ENCODE results near the gene MX2.
"Not testable (repeated sequence)": the region's sequence is repeated elsewhere in the genome, so short reads cannot be mapped to it uniquely, and the experiment has no call there.

The MX2 gene

GRCh38 chr21:41337515-41337914 is 24.3 kb upstream of the MX2 start:
- no peak for DNase-seq (ENCODE audit: low spot score)

GRCh38 chr21:41338455-41338854 is 23.4 kb upstream of the MX2 start:
- no peak for DNase-seq (ENCODE audit: low spot score)

- no peak for DNase-seq (ENCODE audit: low spot score)
These were observed 19.8 kb upstream of the MX2 start for GRCh38 chr21:41342035-41342434.

- DNase-seq (ENCODE audit: low spot score), result no peak
These were observed 17.7 kb upstream of the MX2 start for GRCh38 chr21:41344146-41344545.

GRCh38 chr21:41345356-41345755 is 16.5 kb upstream of the MX2 start:
- DNase-seq (ENCODE audit: low spot score), result no peak

- no peak for DNase-seq (ENCODE audit: low spot score)
These were observed 15.7 kb upstream of the MX2 start for GRCh38 chr21:41345934-41346685.

- DNase-seq (ENCODE audit: low spot score), result no peak
These were observed 15.1 kb upstream of the MX2 start for GRCh38 chr21:41346758-41347157.

GRCh38 chr21:41348434-41348833 is 13.4 kb upstream of the MX2 start:
- no peak for DNase-seq (ENCODE audit: low spot score)

- DNase-seq (ENCODE audit: low spot score), result no peak
These were observed 12.7 kb upstream of the MX2 start for GRCh38 chr21:41349126-41349525.

- DNase-seq (ENCODE audit: low spot score), result no peak
These were observed 12.0 kb upstream of the MX2 start for GRCh38 chr21:41349619-41350390.

GRCh38 chr21:41350436-41351155 is 11.2 kb upstream of the MX2 start:
- DNase-seq (ENCODE audit: low spot score), result no peak

GRCh38 chr21:41357546-41357945 is 4.3 kb upstream of the MX2 start:
- DNase-seq (ENCODE audit: low spot score), result no peak

GRCh38 chr21:41358193-41359166 is 3.3 kb upstream of the MX2 start:
- no peak for DNase-seq (ENCODE audit: low spot score)

- no peak for DNase-seq (ENCODE audit: low spot score)
These were observed 2.5 kb upstream of the MX2 start for GRCh38 chr21:41359286-41359685.

- DNase-seq (ENCODE audit: low spot score), result not testable (repeated sequence)
These were observed 2.1 kb upstream of the MX2 start for GRCh38 chr21:41359754-41360071.

GRCh38 chr21:41360072-41360821 is 1.6 kb upstream of the MX2 start:
- DNase-seq (ENCODE audit: low spot score), result no peak

GRCh38 chr21:41361053-41361785 is 608 bp upstream of the MX2 start:
- DNase-seq (ENCODE audit: low spot score), result no peak

- no peak for DNase-seq (ENCODE audit: low spot score)
These were observed 960 bp downstream of the MX2 start for GRCh38 chr21:41362605-41363369.
